Measurements from ENCODE around the gene WDR88.

DNA sequence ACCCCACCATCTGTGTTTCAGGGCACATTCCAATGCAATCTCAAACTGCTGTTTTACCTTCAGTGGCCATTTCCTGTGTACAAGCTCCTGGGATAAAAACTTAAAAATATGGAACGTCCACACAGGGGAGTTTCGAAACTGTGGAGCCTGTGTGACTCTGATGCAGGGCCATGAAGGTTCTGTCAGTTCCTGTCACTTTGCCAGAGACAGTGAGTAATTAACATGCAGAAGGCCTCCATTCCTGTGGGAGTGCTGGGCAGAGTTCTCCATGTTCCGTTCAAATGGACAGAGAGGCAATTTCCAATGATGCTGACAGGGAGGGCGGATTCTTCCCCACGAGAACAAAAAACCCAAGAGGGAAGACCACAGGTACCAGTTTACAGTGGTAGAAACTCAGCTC, 24.4 kb downstream of the WDR88 start:
- TF ChIP-seq POLR2AphosphoS5 (IDR thresholded peaks at IDR 0.05): no peak
- TF ChIP-seq, protein P1, sequence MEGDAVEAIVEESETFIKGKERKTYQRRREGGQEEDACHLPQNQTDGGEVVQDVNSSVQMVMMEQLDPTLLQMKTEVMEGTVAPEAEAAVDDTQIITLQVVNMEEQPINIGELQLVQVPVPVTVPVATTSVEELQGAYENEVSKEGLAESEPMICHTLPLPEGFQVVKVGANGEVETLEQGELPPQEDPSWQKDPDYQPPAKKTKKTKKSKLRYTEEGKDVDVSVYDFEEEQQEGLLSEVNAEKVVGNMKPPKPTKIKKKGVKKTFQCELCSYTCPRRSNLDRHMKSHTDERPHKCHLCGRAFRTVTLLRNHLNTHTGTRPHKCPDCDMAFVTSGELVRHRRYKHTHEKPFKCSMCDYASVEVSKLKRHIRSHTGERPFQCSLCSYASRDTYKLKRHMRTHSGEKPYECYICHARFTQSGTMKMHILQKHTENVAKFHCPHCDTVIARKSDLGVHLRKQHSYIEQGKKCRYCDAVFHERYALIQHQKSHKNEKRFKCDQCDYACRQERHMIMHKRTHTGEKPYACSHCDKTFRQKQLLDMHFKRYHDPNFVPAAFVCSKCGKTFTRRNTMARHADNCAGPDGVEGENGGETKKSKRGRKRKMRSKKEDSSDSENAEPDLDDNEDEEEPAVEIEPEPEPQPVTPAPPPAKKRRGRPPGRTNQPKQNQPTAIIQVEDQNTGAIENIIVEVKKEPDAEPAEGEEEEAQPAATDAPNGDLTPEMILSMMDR (IDR thresholded peaks at IDR 0.05): no peak
